G401.6 (cell line): ENCODE results near the gene RBM34.
"Not testable (repeated sequence)": the region's sequence is repeated elsewhere in the genome, so short reads cannot be mapped to it uniquely, and the experiment has no call there.

Experiments
- FAIRE-seq: peaks from 2 replicates; lab custom pipeline; 2012; peaks lifted over from hg19 to GRCh38; lab: Jason Lieb, UNC

Gene RBM34

GRCh38 chr1:235160957-235161684 lies at the start of gene RBM34:
TSS of gene RBM34 (minus strand) at chr1:235161250. CDS start at chr1:235161226, 24 bp downstream.
- FAIRE-seq: no peak

GRCh38 chr1:235207209-235207565 lies 46.1 kb upstream of the RBM34 start:
- FAIRE-seq: no peak

GRCh38 chr1:235206533-235207208 lies 45.6 kb upstream of the RBM34 start:
- FAIRE-seq: no peak

GRCh38 chr1:235205687-235206086 lies 44.6 kb upstream of the RBM34 start:
- FAIRE-seq: no peak

- no peak for FAIRE-seq
Observed at GRCh38 chr1:235203428-235203827, 42.4 kb upstream of the RBM34 start.

GRCh38 chr1:235202447-235202846 lies 41.4 kb upstream of the RBM34 start:
- not testable (repeated sequence) for FAIRE-seq

- FAIRE-seq: peak; percentile 86
Observed at GRCh38 chr1:235199441-235199840, 38.4 kb upstream of the RBM34 start.

GRCh38 chr1:235190431-235190830 lies 29.4 kb upstream of the RBM34 start:
- no peak for FAIRE-seq

- no peak for FAIRE-seq
Observed at GRCh38 chr1:235187316-235187715, 26.3 kb upstream of the RBM34 start.

GRCh38 chr1:235181561-235182245 lies 20.7 kb upstream of the RBM34 start:
- FAIRE-seq: no peak

GRCh38 chr1:235180916-235181460 lies 19.9 kb upstream of the RBM34 start:
- no peak for FAIRE-seq

GRCh38 chr1:235176486-235176885 lies 15.4 kb upstream of the RBM34 start:
- FAIRE-seq: no peak

GRCh38 chr1:235169986-235170385 lies 8.9 kb upstream of the RBM34 start:
- no peak for FAIRE-seq

GRCh38 chr1:235168375-235168774 lies 7.3 kb upstream of the RBM34 start:
- no peak for FAIRE-seq

- FAIRE-seq: no peak
Observed at GRCh38 chr1:235161685-235162327, 756 bp upstream of the RBM34 start.

- no peak for FAIRE-seq
Observed at GRCh38 chr1:235160383-235160956, 580 bp downstream of the RBM34 start.

GRCh38 chr1:235159930-235160329 lies 1.1 kb downstream of the RBM34 start:
- FAIRE-seq: not testable (repeated sequence)

GRCh38 chr1:235159284-235159683 lies 1.8 kb downstream of the RBM34 start:
- not testable (repeated sequence) for FAIRE-seq

- FAIRE-seq: no peak
Observed at GRCh38 chr1:235158680-235159079, 2.4 kb downstream of the RBM34 start.

GRCh38 chr1:235157150-235157549 lies 3.9 kb downstream of the RBM34 start:
- no peak for FAIRE-seq

GRCh38 chr1:235156740-235157139 lies 4.3 kb downstream of the RBM34 start:
- no peak for FAIRE-seq

- FAIRE-seq: no peak
Observed at GRCh38 chr1:235156265-235156664, 4.8 kb downstream of the RBM34 start.
